Measurements from ENCODE around the gene STAC.

STAC gene, protein sequence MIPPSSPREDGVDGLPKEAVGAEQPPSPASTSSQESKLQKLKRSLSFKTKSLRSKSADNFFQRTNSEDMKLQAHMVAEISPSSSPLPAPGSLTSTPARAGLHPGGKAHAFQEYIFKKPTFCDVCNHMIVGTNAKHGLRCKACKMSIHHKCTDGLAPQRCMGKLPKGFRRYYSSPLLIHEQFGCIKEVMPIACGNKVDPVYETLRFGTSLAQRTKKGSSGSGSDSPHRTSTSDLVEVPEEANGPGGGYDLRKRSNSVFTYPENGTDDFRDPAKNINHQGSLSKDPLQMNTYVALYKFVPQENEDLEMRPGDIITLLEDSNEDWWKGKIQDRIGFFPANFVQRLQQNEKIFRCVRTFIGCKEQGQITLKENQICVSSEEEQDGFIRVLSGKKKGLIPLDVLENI

DNA sequence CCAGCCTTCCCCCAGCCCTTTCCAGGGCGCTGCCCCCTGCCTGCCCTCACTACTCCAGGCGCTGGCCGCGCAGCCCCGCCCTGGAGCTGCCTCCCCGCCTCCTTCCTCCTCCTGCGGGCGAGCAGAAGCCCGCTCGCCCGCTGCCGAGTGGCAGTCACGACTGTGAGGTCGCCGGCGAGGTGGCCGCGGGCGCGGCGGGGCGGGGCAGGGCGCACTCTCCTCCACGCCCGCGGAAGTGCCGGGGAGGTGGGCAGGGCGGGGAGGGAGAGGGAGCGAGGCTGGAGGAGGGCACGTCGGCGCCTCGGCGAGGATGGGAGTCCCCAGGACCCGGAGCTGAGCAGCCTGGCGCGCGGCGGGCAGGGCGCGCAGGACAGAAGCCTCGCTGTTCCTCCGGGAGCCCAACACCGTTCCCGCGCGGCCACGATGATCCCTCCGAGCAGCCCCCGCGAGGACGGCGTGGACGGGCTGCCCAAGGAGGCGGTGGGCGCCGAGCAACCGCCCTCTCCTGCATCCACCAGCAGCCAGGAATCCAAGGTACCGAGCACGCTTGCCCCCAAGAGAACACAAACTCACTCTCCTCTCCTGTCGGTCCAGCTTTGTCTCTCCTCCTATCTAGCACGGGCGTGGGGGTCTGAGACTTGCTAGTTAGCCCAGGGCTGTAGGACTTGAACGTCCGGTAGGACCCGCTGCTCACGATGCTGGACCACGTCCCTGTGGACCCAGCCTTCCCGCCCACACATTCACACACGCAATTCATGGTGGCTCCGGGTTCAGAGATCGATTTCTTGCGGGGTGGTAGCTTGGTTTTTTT, at the start of gene STAC:
TSS of gene STAC (plus strand) at position 284 of the 811 bp plus-strand sequence. CDS start at position 424, 140 bp downstream.
- ATAC-seq (replicated peaks) (peak; percentile 47 to 68), DNase-seq (no peak)
- Mint-ChIP-seq H3K27ac (no peak within 1 kb of the TSS), H3K4me3 (peak within 1 kb of the TSS; percentile 61 to 77), H3K36me3 (peaks cover 0 to 2% of the 10 kb centered on the region in 2 donors), H3K4me1 (peaks cover 5 to 7% of the 10 kb centered on the region in 2 donors), H3K9me3 (no peaks in the 10 kb centered on the region), H3K27me3 (peaks cover 30 to 36% of the 10 kb centered on the region in 2 donors)

DNA sequence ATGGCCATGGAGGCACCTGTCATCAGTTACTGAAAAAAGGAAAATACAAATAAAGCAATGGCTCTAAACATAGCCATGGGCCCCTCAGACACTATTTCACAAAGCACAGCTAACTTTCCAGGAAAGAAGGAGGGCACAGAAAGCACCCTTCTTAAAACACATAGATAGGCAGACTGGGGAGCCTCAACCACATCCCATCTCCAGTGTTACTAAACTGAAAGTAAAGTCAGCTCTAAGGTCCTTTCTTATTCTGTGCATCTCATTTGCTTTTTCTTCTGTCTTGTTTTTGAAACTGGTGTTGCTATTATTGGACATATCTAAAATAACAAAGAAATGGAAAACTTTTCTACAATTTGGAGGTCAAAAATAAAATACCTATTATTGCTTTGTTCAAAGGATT, 48.2 kb upstream of the STAC start:
- no peak for ATAC-seq (replicated peaks)
- Mint-ChIP-seq H3K4me3 (no peak overlapping the region), H3K27me3 (no peaks in the 10 kb centered on the region), H3K27ac (no peak overlapping the region), H3K9me3 (no peaks in the 10 kb centered on the region), H3K4me1 (no peaks in the 10 kb centered on the region), H3K36me3 (no peaks in the 10 kb centered on the region)
- no peak for DNase-seq

DNA sequence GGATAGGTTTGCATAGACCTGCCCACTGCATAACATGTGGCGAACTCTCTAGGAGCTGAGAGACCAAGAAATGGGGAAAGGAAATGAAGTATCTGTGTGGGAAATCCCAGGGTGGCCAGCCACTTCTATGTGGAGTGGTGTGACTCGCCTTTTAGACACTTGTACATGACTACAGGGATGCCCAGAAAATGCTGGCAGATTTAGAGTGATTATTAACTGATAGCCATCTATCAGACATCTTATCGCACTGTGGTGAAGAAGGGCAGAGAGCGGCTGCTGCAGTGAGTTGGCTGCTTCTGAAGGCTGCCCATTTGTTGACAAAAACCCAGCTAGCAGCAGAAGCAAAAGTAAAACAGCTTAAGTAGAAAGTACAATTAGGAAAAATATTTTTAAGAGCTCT, 18.1 kb upstream of the STAC start:
- DNase-seq: no peak
- H3K9me3 Mint-ChIP-seq: peaks cover 4 to 5% of the 10 kb centered on the region in 2 donors
- ATAC-seq (replicated peaks): no peak

DNA sequence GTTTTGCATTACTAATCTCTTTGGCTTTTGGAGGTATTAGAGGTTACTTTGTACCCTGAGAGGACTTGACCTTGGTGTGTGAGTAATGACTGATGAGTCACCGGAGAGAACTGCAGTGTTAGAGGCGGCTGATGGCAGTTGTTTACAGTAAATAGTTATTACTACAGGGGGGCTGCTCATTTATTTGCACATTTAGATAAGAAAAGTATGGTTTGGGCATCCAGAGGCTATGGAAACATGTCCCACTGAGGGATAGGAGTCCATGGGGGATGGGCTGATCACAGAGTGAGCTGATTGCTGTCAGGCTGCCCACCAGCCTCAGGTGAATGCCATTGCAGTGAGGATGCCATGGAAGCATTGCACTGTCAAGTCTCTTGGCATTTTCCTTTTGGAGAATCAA, 17.3 kb upstream of the STAC start:
- DNase-seq: no peak
- Mint-ChIP-seq H3K36me3 (no peaks in the 10 kb centered on the region), H3K27me3 (peaks cover 5 to 8% of the 10 kb centered on the region in 2 donors), H3K27ac (no peak overlapping the region), H3K4me3 (no peak overlapping the region), H3K4me1 (no peaks in the 10 kb centered on the region), H3K9me3 (peaks cover 4 to 5% of the 10 kb centered on the region in 2 donors)
- ATAC-seq (replicated peaks): no peak

More for the DNA sequence above, 18.1 kb upstream of the STAC start:
- Mint-ChIP-seq H3K36me3 (no peaks in the 10 kb centered on the region), H3K27me3 (peaks cover 5 to 8% of the 10 kb centered on the region in 2 donors), H3K4me1 (no peaks in the 10 kb centered on the region), H3K4me3 (no peak overlapping the region), H3K27ac (no peak overlapping the region)

DNA sequence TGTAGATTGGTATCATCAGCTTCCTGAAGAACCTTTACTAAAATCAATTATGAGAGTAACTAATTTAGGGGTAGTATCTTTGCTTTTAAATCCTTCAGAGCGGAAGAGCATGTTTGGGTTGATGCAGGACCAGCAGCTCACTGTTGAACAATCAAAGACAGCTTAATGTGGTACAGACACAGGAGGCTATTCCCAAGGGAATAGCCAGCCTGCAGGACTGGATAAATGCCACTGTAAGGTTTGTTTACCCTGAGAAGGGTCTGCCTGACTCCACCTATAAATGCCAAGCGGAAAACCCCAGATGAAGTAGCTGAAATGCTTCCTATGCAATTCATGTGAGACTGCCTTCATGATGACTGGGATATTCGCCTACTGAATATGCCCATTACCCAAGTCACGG, 16.0 kb upstream of the STAC start:
- H3K4me3 Mint-ChIP-seq: no peak overlapping the region
- H3K4me1 Mint-ChIP-seq: no peaks in the 10 kb centered on the region
- peaks cover 2 to 4% of the 10 kb centered on the region in 2 donors for H3K9me3 Mint-ChIP-seq
- peaks cover 0 to 4% of the 10 kb centered on the region in 2 donors for H3K27me3 Mint-ChIP-seq
- no peak for DNase-seq
- H3K36me3 Mint-ChIP-seq: no peaks in the 10 kb centered on the region
- no peak for ATAC-seq (replicated peaks)
- no peak overlapping the region for H3K27ac Mint-ChIP-seq

DNA sequence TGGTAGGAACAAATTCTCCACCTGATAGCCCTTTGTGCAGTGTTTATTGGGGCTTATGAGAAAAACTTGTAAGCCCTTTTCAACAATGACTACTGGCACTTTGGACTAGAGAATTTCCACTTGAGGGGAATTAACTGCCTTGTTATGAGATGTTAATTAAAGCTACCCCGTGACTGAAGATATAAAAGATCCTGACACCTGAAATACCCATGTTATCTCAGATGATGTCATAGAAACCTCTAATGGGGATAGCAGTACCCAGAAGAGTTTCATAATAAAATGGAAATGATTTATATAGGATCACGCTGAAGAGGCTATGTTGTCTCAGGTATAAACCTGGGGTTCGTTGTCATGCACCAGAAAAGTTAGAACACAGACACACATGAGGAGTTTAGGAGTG, 14.5 kb upstream of the STAC start:
- H3K27ac Mint-ChIP-seq: no peak overlapping the region
- H3K4me1 Mint-ChIP-seq: no peaks in the 10 kb centered on the region
- H3K9me3 Mint-ChIP-seq: no peaks in the 10 kb centered on the region
- H3K36me3 Mint-ChIP-seq: no peaks in the 10 kb centered on the region
- no peaks in the 10 kb centered on the region for H3K27me3 Mint-ChIP-seq
- no peak overlapping the region for H3K4me3 Mint-ChIP-seq
- DNase-seq (no peak), ATAC-seq (replicated peaks) (no peak)

DNA sequence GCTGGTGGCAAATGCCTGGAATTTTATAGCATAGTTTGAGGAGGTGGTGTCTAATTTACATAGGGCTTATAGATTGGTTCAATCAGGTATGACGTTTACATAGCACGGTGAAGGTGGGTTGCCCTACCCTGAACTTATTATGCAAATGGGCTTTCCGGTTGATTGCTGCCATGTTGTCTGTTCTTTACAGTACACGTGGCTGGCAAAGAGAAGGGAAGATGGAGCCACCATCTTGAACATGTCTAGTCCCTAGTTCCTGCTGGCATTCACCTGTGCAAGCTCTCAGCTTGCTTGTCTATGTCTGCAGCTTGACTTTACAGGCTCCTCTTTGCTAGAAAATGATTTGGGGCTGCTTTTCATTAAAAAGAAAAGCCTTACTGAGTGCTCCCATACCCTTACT, 14.0 kb upstream of the STAC start:
- Mint-ChIP-seq H3K9me3 (no peaks in the 10 kb centered on the region), H3K27me3 (no peaks in the 10 kb centered on the region), H3K4me3 (no peak overlapping the region), H3K27ac (no peak overlapping the region), H3K4me1 (no peaks in the 10 kb centered on the region), H3K36me3 (no peaks in the 10 kb centered on the region)
- ATAC-seq (replicated peaks): no peak
- no peak for DNase-seq

DNA sequence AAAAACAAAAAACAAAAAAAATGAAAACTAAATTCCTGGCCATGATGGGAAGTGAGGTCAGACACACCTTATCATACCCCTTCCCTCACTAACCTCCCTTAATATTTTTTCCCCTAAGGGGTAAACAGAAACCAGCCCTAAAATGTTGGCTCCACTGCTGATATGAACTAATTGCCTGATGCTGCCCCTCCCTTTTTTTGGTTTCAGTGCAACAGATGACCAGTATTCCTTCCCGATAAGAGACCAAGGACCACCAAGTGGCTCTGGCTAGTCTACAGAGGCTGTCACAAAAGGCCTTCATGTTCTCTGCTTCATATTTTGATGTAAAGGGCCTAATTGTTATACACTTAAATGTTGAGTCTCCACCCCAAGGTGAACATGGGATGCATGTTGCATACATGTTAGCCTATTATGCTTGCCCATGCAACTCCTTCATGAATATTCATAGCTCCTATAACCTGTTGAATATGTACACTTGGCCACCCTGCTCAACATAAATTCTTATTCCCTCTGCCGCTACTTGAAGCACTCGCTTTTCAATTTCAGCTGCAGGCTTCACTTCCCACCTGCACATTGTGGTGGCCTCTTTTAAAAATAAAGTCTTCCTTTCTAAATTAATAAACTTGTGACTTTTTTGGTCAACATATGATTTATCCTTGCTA, 12.3 kb upstream of the STAC start:
- Mint-ChIP-seq H3K4me1 (no peaks in the 10 kb centered on the region), H3K36me3 (no peaks in the 10 kb centered on the region), H3K9me3 (no peaks in the 10 kb centered on the region), H3K27ac (no peak overlapping the region), H3K27me3 (no peaks in the 10 kb centered on the region), H3K4me3 (no peak overlapping the region)
- DNase-seq (no peak), ATAC-seq (replicated peaks) (no peak)

DNA sequence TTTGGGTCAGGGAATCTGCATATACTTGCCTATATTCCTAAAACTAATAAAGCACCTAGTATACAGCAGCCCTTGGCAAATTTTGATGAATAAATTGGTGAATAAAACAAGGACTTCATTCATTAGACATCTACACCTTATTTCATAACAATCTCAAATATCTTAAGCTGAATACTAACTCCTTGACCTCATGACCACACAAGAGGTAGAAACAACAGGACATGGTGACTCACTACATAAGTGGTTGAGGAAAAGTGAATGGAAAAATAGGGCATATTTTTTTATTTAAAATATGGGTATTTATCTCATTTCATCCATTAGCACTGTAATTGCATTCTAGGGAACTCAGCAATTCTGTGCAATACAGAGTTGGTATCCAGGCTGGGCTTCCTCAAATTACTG, 7.8 kb upstream of the STAC start:
- H3K4me3 Mint-ChIP-seq: no peak overlapping the region

DNA sequence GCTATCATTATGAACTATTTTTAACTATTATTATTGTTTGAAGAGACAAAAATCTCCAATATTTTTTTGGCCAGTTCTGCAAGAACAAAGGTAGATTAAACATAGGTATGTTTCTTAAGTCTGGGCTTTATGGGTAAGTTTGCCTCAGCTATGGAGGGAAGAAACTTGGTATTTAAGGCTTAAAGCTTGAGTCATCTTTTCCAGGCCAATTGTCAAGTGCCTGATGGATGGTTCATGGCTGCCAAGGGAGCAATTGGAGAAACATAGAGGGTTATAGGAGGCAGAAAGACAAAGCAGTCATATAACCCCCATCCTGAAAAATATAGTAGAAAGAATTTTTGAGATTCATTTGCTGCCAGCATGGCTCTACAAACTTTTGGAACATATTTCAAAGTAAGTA, 7.2 kb upstream of the STAC start:
- ATAC-seq (replicated peaks) (no peak), DNase-seq (no peak)
- peaks cover 3 to 8% of the 10 kb centered on the region in 2 donors for H3K27me3 Mint-ChIP-seq
- no peaks in the 10 kb centered on the region for H3K36me3 Mint-ChIP-seq
- peaks cover 0 to 1% of the 10 kb centered on the region in 2 donors for H3K9me3 Mint-ChIP-seq
- no peaks in the 10 kb centered on the region for H3K4me1 Mint-ChIP-seq
- H3K27ac Mint-ChIP-seq: no peak overlapping the region
- no peak overlapping the region for H3K4me3 Mint-ChIP-seq

More for the DNA sequence above, 7.8 kb upstream of the STAC start:
- Mint-ChIP-seq H3K36me3 (no peaks in the 10 kb centered on the region), H3K27ac (no peak overlapping the region), H3K4me1 (no peaks in the 10 kb centered on the region), H3K27me3 (peaks cover 0 to 5% of the 10 kb centered on the region in 2 donors), H3K9me3 (peaks cover 0 to 1% of the 10 kb centered on the region in 2 donors)
- DNase-seq (no peak), ATAC-seq (replicated peaks) (no peak)

DNA sequence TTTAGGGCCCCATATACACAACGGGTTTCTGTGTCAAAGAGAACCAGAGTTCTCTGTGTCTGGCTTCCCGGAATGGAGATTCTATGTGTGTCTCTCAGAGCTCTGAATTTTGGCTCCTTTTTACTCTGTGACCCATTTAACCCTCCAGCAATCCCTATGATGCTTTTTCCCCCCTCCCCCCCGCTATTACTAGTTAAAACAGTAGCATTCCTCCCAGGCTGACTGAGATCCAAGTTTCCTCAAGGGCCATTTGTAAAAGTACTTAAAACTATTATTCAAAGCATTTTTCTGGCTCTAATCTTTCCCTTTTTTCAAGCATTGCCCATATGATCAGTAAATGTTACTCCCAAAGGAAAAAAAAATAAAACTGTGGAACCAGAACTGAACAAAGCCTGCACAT, 6.6 kb upstream of the STAC start:
- no peaks in the 10 kb centered on the region for H3K36me3 Mint-ChIP-seq
- H3K27ac Mint-ChIP-seq: no peak overlapping the region
- ATAC-seq (replicated peaks): no peak
- no peak for DNase-seq
- peaks cover 6 to 10% of the 10 kb centered on the region in 2 donors for H3K27me3 Mint-ChIP-seq
- no peaks in the 10 kb centered on the region for H3K4me1 Mint-ChIP-seq
- H3K9me3 Mint-ChIP-seq: peaks cover 0 to 1% of the 10 kb centered on the region in 2 donors
- no peak overlapping the region for H3K4me3 Mint-ChIP-seq

DNA sequence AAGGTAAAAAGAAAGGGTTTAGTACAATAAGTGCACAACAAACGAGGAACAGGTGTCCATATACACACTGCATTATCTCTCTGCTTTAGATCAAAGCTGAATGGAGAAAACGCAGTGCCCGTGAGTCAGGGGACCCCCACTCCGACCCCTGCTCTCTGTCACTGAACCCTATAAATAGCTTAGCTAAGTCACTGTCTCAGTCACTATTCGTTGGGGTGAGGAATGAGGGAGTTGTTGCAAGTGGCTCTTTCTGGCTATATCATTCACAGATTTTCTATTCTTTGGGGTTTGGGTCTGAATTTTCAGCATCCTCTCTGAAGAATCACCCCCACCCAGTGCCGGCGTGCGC, 458 bp upstream of the STAC start:
- H3K9me3 Mint-ChIP-seq: peaks cover 0 to 1% of the 10 kb centered on the region in 2 donors
- H3K4me3 Mint-ChIP-seq: peak overlapping the region; percentile 13 to 77
- ATAC-seq (replicated peaks) (no peak), DNase-seq (no peak)
- peaks cover 30 to 36% of the 10 kb centered on the region in 2 donors for H3K27me3 Mint-ChIP-seq
- H3K27ac Mint-ChIP-seq: no peak overlapping the region
- peaks cover 0 to 2% of the 10 kb centered on the region in 2 donors for H3K36me3 Mint-ChIP-seq
- H3K4me1 Mint-ChIP-seq: peaks cover 5 to 7% of the 10 kb centered on the region in 2 donors

DNA sequence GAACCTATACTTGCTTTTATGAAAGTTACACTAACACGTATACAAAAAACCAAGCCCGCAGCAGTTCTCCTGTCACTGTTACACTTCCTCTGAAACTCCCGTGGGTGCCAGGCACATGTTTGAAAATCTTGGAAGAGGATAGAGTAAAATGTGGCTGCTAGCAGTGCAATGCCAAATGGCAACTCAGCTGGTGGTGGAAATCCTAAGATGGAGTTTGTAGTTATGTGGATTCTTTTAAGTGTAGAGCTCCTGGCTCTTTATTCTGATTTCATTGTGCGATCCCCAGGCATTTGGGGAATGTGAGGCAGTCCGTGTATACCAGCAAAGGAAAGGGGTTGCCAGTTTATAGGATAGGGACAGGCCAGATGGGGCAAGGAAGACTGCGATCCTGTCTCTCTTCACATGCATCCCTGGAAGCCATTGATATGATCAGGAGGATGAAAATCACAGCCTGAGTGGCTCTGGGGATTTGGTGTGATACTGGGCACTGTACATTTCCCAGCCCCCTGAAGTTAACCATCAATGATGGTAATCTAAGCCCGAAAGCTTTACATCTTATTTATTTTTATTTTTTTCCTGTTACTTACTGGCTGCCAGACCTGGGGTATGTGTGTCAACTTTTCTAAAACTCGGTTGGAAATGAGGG, 1.1 kb downstream of the STAC start:
- peaks cover 30 to 36% of the 10 kb centered on the region in 2 donors for H3K27me3 Mint-ChIP-seq

DNA sequence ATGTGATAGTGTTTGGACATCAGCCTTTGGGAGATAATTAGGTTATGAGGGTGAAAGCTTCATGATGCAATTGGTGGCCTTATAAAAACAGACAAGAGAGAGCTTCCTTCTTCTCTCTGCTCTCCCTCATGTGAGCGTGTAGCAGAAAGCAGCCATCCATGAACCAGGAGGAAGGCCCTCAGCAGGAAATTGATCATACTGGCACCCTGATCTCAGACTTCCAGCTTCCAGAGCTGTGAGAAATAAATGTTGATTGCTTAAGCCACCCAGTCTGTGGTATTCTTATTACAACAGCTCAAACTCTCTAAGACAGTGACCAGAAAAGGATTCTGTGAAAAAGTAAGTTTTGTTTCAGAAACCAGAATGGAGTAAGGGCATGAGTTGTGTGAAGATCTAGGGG, 13.3 kb downstream of the STAC start:
- Mint-ChIP-seq H3K4me3 (no peak overlapping the region), H3K9me3 (peaks cover 0 to 2% of the 10 kb centered on the region in 2 donors), H3K4me1 (no peaks in the 10 kb centered on the region), H3K36me3 (no peaks in the 10 kb centered on the region), H3K27ac (no peak overlapping the region), H3K27me3 (peaks cover 5 to 15% of the 10 kb centered on the region in 2 donors)
- ATAC-seq (replicated peaks) (no peak), DNase-seq (no peak)

More for the DNA sequence above, 1.1 kb downstream of the STAC start:
- Mint-ChIP-seq H3K36me3 (peaks cover 0 to 2% of the 10 kb centered on the region in 2 donors), H3K27ac (no peak overlapping the region), H3K9me3 (no peaks in the 10 kb centered on the region), H3K4me1 (peaks cover 5 to 7% of the 10 kb centered on the region in 2 donors), H3K4me3 (no peak overlapping the region)
- no peak for DNase-seq
- ATAC-seq (replicated peaks): no peak

Measured in stimulated activated naive B cell treated with anti-CD40 and anti-IgM and Interleukin-4, amounts not matched to agents 10 μg/mL and 1 μg/mL and 100 μg/mL, for 72 hours (primary cell).